HepG2 (cell line): ENCODE results near the gene PRSS53. TPM values are rescaled to one million over a fixed set of nuclear protein-coding genes. Genes with fewer than 3 reads are reported as not detected.
A peak's percentile ranks its signal among the peaks of the same experiment; 100 is the strongest.

ENCODE experiments used
- AGO1 ChIP-seq: fragments of 200-400 bp; formaldehyde crosslinking; IDR thresholded peaks from 2 replicates; pipeline ENCODE4 v1.6.1; 2017; ENCODE audit warnings: mild to moderate bottlenecking, low read depth, low read length, moderate library complexity; ENCODE audit not compliant: poor library complexity, severe bottlenecking
- BRCA1 ChIP-seq: sonication (generic); formaldehyde crosslinking; IDR thresholded peaks from 2 replicates; pipeline ENCODE4 v1.4.0; 2020; ENCODE audit warnings: missing genetic modification reagents
- CBX5 ChIP-seq: sonication (generic); formaldehyde crosslinking; IDR thresholded peaks from 2 replicates; pipeline ENCODE4 v1.4.0; 2020; ENCODE audit warnings: missing genetic modification reagents, borderline replicate concordance
- HDAC1 ChIP-seq: sonication (generic); formaldehyde crosslinking; IDR thresholded peaks from 2 replicates; pipeline ENCODE4 v1.5.1; 2020; ENCODE audit warnings: mild to moderate bottlenecking, missing genetic modification reagents
- HIVEP1 ChIP-seq: sonication (generic); formaldehyde crosslinking; IDR thresholded peaks from 2 replicates; pipeline ENCODE4 v1.4.0; 2020; ENCODE audit warnings: mild to moderate bottlenecking, missing genetic modification reagents
- HMG20A ChIP-seq: IDR thresholded peaks from 2 replicates; pipeline ENCODE4 v1.6.1; 2016; ENCODE audit warnings: borderline replicate concordance
- HMGXB3 ChIP-seq: sonication (generic); formaldehyde crosslinking; IDR thresholded peaks from 2 replicates; pipeline ENCODE4 v1.4.0; 2020; ENCODE audit warnings: missing genetic modification reagents, borderline replicate concordance
- HNRNPLL ChIP-seq: fragments of 200-400 bp; formaldehyde crosslinking; IDR thresholded peaks from 2 replicates; pipeline ENCODE4 v1.6.1; 2017; ENCODE audit warnings: mild to moderate bottlenecking, low read depth, low read length; ENCODE audit not compliant: poor library complexity, severe bottlenecking
- HOXD1 ChIP-seq: sonication (generic); formaldehyde crosslinking; IDR thresholded peaks from 2 replicates; pipeline ENCODE4 v1.5.0; 2020; ENCODE audit warnings: missing genetic modification reagents
- NCOA5 ChIP-seq: sonication (generic); formaldehyde crosslinking; IDR thresholded peaks from 2 replicates; pipeline ENCODE4 v1.4.0; 2020; ENCODE audit warnings: missing genetic modification reagents
- NFRKB ChIP-seq: fragments of 450-650 bp; IDR thresholded peaks from 2 replicates; pipeline ENCODE4 v1.6.1; 2017
- PAX8 ChIP-seq: sonication (generic); formaldehyde crosslinking; IDR thresholded peaks from 2 replicates; pipeline ENCODE4 v1.8.0; 2022; ENCODE audit warnings: mild to moderate bottlenecking, missing genetic modification reagents, borderline replicate concordance
- POLR2G ChIP-seq: fragments of 200-400 bp; formaldehyde crosslinking; IDR thresholded peaks from 2 replicates; pipeline ENCODE4 v1.6.1; 2018; ENCODE audit warnings: mild to moderate bottlenecking, low read depth, low read length, moderate library complexity
- SMC3 ChIP-seq: IDR thresholded peaks from 2 replicates; pipeline ENCODE4 v1.6.1; 2011; ENCODE audit warnings: low read length, improper control_type of control experiment
- SRSF1 ChIP-seq: fragments of 200-400 bp; formaldehyde crosslinking; optimal IDR thresholded peaks from 2 replicates; pipeline ENCODE3; 2017; ENCODE audit warnings: mild to moderate bottlenecking, low read depth, low read length, moderate library complexity
- TOE1 ChIP-seq: sonication (generic); formaldehyde crosslinking; IDR thresholded peaks from 2 replicates; pipeline ENCODE4 v1.4.0; 2020; ENCODE audit warnings: mild to moderate bottlenecking, missing genetic modification reagents
- ZFP90 ChIP-seq: sonication (generic); formaldehyde crosslinking; IDR thresholded peaks from 2 replicates; pipeline ENCODE4 v1.8.0; 2022; ENCODE audit warnings: missing genetic modification reagents, mild to moderate bottlenecking, inconsistent platforms, borderline replicate concordance
- ZNF264 ChIP-seq: sonication (generic); formaldehyde crosslinking; IDR thresholded peaks from 2 replicates; pipeline ENCODE4 v1.4.0; 2020; ENCODE audit warnings: missing genetic modification reagents
- ZNF329 ChIP-seq: sonication (generic); formaldehyde crosslinking; IDR thresholded peaks from 2 replicates; pipeline ENCODE4 v1.9.0; 2021; ENCODE audit warnings: low read depth, mild to moderate bottlenecking, missing genetic modification reagents
- ZNF558 ChIP-seq: sonication (generic); formaldehyde crosslinking; IDR thresholded peaks from 2 replicates; pipeline ENCODE4 v1.9.0; 2022; ENCODE audit warnings: mild to moderate bottlenecking, missing genetic modification reagents, borderline replicate concordance
- ZNF788 ChIP-seq: sonication (generic); formaldehyde crosslinking; IDR thresholded peaks from 2 replicates; pipeline ENCODE4 v1.5.0; 2020; ENCODE audit warnings: mild to moderate bottlenecking, missing genetic modification reagents, borderline replicate concordance
- polyA plus RNA-seq, 8 experiments: library from polyadenylated mRNA; depleted of rRNA in 3 of 8; stranded (reverse) in 7 of 8; unstranded in 1 of 8; fragments of >200 nt; fragmentation: Illumina TruSeq in 4 of 8; extraction: Trizol in 4 of 8; gene quantifications; 2 replicates each; pipeline versions ENCODE4 v1.2.1 to v1.2.3, GENCODE V29; 2011 to 2016; ENCODE audit warnings: low read depth in 4 of 8, missing spikeins in 1 of 8, mixed read lengths in 1 of 8; ENCODE audit not compliant: insufficient read depth in 1 of 8
- total RNA-seq, 5 experiments: library from RNA; depleted of rRNA; stranded (reverse); fragments of >200 nt; fragmentation: Illumina TruSeq; extraction: Trizol; gene quantifications; 2 replicates each; pipeline ENCODE4 v1.2.3, GENCODE V29; 2016; ENCODE audit warnings: low read depth in 1 of 5
- TF ChIP-seq, protein P1 (sequence below): sonication (generic); formaldehyde crosslinking; IDR thresholded peaks from 2 replicates; pipeline ENCODE4 v1.5.0; 2020; ENCODE audit warnings: missing genetic modification reagents
- TF ChIP-seq, protein P2 (sequence below): sonication (generic); formaldehyde crosslinking; IDR thresholded peaks from 2 replicates; pipeline ENCODE4 v1.9.0; 2021; ENCODE audit warnings: missing genetic modification reagents, mild to moderate bottlenecking, borderline replicate concordance

PRSS53 gene
- total and polyA plus RNA-seq, 2 of the 13 experiments (the other 11 are each of a cell fraction or from before 2014, with no cell fraction given) = 2.2 to 7.4 TPM

GRCh38 chr16:31073970-31074813 is 14.6 kb downstream of the PRSS53 start, which contains the start of the genes ZNF646 and ZNF668 (continued):
- TF ChIP-seq SMC3 (0 out of 2 replicates have a peak, but pooled peaks have one; percentile 24), NCOA5 (no peak), ZFP90 (CRISPR knock-in tag) (peak; percentile 93), SRSF1 (no peak), NFRKB (no peak), HIVEP1 (CRISPR knock-in tag) (peak; percentile 82), POLR2G (peak; percentile 94), ZNF264 (CRISPR knock-in tag) (peak; percentile 65; the same call in 1 of the 2 replicates), AGO1 (peak; percentile 87), ZNF329 (CRISPR knock-in tag) (no peak), TOE1 (CRISPR knock-in tag) (peak; percentile 96), ZNF558 (peak; percentile 53; the same call in 1 of the 2 replicates), HMGXB3 (CRISPR knock-in tag) (0 out of 2 replicates have a peak, but pooled peaks have one; percentile 73), ZNF788 (peak; percentile 62; the same call in 1 of the 2 replicates), HMG20A (CRISPR knock-in tag) (0 out of 2 replicates have a peak, but pooled peaks have one; percentile 31), HDAC1 (peak; percentile 83; the same call in 1 of the 2 replicates), PAX8 (CRISPR knock-in tag) (no peak; the same call in 1 of the 2 replicates), HNRNPLL (peak; percentile 90), HOXD1 (CRISPR knock-in tag) (peak; percentile 89), BRCA1 (0 out of 2 replicates have a peak, but pooled peaks have one; percentile 22), CBX5 (CRISPR knock-in tag) (peak; percentile 57; the same call in 1 of the 2 replicates)
- TF ChIP-seq, protein P1, sequence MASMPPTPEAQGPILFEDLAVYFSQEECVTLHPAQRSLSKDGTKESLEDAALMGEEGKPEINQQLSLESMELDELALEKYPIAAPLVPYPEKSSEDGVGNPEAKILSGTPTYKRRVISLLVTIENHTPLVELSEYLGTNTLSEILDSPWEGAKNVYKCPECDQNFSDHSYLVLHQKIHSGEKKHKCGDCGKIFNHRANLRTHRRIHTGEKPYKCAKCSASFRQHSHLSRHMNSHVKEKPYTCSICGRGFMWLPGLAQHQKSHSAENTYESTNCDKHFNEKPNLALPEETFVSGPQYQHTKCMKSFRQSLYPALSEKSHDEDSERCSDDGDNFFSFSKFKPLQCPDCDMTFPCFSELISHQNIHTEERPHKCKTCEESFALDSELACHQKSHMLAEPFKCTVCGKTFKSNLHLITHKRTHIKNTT (CRISPR knock-in tag) = no peak
- TF ChIP-seq, protein P2, sequence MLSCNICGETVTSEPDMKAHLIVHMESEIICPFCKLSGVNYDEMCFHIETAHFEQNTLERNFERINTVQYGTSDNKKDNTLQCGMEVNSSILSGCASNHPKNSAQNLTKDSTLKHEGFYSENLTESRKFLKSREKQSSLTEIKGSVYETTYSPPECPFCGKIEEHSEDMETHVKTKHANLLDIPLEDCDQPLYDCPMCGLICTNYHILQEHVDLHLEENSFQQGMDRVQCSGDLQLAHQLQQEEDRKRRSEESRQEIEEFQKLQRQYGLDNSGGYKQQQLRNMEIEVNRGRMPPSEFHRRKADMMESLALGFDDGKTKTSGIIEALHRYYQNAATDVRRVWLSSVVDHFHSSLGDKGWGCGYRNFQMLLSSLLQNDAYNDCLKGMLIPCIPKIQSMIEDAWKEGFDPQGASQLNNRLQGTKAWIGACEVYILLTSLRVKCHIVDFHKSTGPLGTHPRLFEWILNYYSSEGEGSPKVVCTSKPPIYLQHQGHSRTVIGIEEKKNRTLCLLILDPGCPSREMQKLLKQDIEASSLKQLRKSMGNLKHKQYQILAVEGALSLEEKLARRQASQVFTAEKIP (CRISPR knock-in tag) = no peak
